ENCODE data around the gene CMTM8. TPM values are rescaled to one million over a fixed set of nuclear protein-coding genes. Genes with fewer than 3 reads are reported as not detected.

CMTM8 gene
- total RNA-seq, 1 donor from 2014 or later, result 5.1 TPM

DNA sequence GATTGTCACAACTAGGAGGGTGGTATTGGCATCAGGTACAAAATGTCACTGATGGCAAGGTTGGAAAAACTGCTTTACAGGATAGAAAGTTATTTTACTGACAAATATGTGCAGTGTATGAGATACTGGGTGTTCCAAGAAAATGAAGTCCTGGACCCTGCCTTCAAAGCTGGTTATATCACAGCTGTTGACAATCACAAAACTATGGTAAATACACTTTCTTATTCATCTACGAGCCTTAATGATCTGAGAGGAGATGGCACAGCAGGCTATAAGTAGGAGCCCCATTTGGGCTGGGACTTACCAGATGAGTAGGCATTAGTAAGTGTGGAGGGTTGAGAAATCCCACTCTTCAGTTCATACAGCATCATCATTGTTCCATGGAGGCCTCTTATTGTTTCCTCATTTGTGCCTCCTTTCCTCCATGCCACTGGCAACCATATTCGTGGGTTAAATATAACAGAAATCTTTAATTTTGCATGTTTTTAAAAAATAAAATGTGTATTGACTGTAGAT lies 66.9 kb downstream of the CMTM8 start:
- no peaks in the 10 kb centered on the region for H3K27me3 Mint-ChIP-seq (ENCODE audit: unreplicated experiment)
- no peaks in the 10 kb centered on the region for H3K36me3 Mint-ChIP-seq (ENCODE audit: unreplicated experiment)
- H3K9me3 Mint-ChIP-seq (ENCODE audit: unreplicated experiment), result no peaks in the 10 kb centered on the region
- no peak overlapping the region for H3K4me3 Mint-ChIP-seq (ENCODE audit: unreplicated experiment)
- no peak for DNase-seq (ENCODE audit: extremely low spot score, unreplicated experiment)
- TF ChIP-seq, protein P1, sequence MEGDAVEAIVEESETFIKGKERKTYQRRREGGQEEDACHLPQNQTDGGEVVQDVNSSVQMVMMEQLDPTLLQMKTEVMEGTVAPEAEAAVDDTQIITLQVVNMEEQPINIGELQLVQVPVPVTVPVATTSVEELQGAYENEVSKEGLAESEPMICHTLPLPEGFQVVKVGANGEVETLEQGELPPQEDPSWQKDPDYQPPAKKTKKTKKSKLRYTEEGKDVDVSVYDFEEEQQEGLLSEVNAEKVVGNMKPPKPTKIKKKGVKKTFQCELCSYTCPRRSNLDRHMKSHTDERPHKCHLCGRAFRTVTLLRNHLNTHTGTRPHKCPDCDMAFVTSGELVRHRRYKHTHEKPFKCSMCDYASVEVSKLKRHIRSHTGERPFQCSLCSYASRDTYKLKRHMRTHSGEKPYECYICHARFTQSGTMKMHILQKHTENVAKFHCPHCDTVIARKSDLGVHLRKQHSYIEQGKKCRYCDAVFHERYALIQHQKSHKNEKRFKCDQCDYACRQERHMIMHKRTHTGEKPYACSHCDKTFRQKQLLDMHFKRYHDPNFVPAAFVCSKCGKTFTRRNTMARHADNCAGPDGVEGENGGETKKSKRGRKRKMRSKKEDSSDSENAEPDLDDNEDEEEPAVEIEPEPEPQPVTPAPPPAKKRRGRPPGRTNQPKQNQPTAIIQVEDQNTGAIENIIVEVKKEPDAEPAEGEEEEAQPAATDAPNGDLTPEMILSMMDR (IDR thresholded peaks at IDR 0.05), result no peak
- no peak overlapping the region for H3K27ac Mint-ChIP-seq (ENCODE audit: unreplicated experiment)
- H3K4me1 Mint-ChIP-seq (ENCODE audit: unreplicated experiment), result peaks cover 11% of the 10 kb centered on the region

DNA sequence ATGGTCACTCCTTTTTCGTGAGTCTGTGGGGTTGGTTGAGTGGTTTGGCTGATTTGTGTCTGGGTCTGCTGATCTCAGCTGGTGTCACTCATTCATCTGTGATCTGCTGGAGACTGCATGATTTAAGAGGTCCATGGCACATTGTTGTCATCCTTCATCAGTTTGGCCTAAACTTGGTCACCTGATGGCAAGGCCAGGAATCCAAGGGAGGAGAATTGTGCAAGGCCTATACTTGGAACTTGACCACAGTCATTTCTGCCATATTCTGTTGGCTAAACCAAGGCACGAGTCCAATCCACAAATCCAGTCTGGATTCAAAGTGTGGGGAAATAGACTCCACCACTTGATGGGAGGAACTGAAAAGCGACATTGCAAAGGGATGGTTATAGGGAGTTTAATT lies 67.6 kb downstream of the CMTM8 start:
- Mint-ChIP-seq H3K9me3 (ENCODE audit: unreplicated experiment) (no peaks in the 10 kb centered on the region), H3K4me3 (ENCODE audit: unreplicated experiment) (no peak overlapping the region), H3K27me3 (ENCODE audit: unreplicated experiment) (no peaks in the 10 kb centered on the region), H3K27ac (ENCODE audit: unreplicated experiment) (no peak overlapping the region), H3K4me1 (ENCODE audit: unreplicated experiment) (peaks cover 11% of the 10 kb centered on the region), H3K36me3 (ENCODE audit: unreplicated experiment) (no peaks in the 10 kb centered on the region)
- DNase-seq (ENCODE audit: extremely low spot score, unreplicated experiment), result no peak
- TF ChIP-seq, protein P1 (IDR thresholded peaks at IDR 0.05), result no peak

DNA sequence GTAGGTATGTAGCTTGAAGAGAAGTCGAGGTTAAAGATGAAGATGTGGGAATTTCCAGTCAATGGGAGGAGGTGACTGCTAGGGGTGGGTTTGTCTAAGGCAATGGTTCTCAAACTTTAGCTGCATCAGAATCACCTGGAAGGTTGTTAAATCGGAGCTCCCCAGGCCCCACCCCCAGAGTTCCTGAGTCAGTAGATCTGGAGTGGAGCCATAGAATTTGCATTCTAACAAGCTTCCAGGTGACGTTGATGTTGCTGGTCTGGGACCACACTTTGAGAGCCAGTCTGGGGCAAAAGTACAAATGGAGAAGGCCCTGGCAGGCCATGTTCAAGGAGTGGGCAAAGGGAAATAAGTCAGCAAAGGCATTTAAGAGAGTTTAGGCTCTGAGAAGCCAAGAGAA lies 69.1 kb downstream of the CMTM8 start:
- no peak for DNase-seq (ENCODE audit: extremely low spot score, unreplicated experiment)
- TF ChIP-seq, protein P1 (IDR thresholded peaks at IDR 0.05), result no peak
- Mint-ChIP-seq H3K4me1 (ENCODE audit: unreplicated experiment) (peaks cover 11% of the 10 kb centered on the region), H3K36me3 (ENCODE audit: unreplicated experiment) (no peaks in the 10 kb centered on the region), H3K4me3 (ENCODE audit: unreplicated experiment) (no peak overlapping the region), H3K27me3 (ENCODE audit: unreplicated experiment) (no peaks in the 10 kb centered on the region), H3K9me3 (ENCODE audit: unreplicated experiment) (no peaks in the 10 kb centered on the region), H3K27ac (ENCODE audit: unreplicated experiment) (no peak overlapping the region)

DNA sequence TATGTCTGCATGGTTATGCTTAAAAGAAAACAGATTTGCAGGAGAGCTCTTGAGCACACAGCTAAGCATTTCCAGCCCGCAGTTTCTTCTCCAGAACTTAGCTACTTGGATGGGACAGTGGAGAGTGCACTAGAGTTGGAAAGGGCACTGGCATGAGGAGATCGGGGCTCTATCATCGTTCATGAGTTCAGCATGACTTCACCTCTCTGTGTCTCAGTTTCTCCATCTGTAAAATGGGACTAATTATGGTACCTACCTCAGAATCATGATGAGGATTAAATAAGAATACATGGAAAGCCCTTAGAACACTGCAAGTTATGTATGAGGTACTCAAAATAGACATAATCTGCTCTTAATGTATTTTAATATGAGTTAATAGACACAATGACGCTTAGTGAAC lies 69.9 kb downstream of the CMTM8 start:
- no peak overlapping the region for H3K4me3 Mint-ChIP-seq (ENCODE audit: unreplicated experiment)
- H3K9me3 Mint-ChIP-seq (ENCODE audit: unreplicated experiment), result no peaks in the 10 kb centered on the region
- TF ChIP-seq, protein P1 (IDR thresholded peaks at IDR 0.05), result no peak
- H3K27me3 Mint-ChIP-seq (ENCODE audit: unreplicated experiment), result no peaks in the 10 kb centered on the region
- peaks cover 11% of the 10 kb centered on the region for H3K4me1 Mint-ChIP-seq (ENCODE audit: unreplicated experiment)
- DNase-seq (ENCODE audit: extremely low spot score, unreplicated experiment), result no peak
- H3K27ac Mint-ChIP-seq (ENCODE audit: unreplicated experiment), result no peak overlapping the region
- H3K36me3 Mint-ChIP-seq (ENCODE audit: unreplicated experiment), result no peaks in the 10 kb centered on the region

DNA sequence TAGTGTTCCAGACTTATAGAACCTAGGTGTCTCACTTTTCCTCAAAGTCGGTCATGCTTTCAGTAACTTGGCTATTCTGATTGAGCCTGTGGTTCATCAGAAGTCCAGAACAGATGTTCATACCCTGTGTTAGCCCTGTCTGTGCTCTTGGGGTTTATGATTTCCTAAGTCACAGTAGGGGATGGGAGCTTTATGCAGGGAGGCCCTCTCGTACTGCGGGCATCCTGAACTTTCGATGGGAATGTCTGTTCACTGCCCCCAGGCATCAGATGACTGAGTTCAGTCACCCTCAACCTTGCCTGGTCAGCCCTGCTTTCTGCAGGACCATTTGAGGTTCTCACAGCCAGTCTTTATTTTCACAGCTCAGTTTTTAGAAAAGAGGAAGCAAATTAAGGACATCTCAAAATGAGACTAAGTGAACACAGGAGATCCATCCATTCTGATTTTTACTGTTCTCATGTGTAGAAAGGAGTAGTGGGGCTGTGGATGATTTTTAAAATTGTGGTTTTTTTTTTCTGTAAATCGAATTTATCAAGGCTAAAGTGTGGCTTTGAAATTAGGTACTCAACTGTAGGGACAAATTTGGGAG lies 71.3 kb downstream of the CMTM8 start:
- no peak for DNase-seq (ENCODE audit: extremely low spot score, unreplicated experiment)
- H3K27ac Mint-ChIP-seq (ENCODE audit: unreplicated experiment), result no peak overlapping the region
- TF ChIP-seq, protein P1 (IDR thresholded peaks at IDR 0.05), result no peak
- peaks cover 16% of the 10 kb centered on the region for H3K4me1 Mint-ChIP-seq (ENCODE audit: unreplicated experiment)
- H3K4me3 Mint-ChIP-seq (ENCODE audit: unreplicated experiment), result no peak overlapping the region
- H3K27me3 Mint-ChIP-seq (ENCODE audit: unreplicated experiment), result no peaks in the 10 kb centered on the region
- H3K9me3 Mint-ChIP-seq (ENCODE audit: unreplicated experiment), result no peaks in the 10 kb centered on the region
- H3K36me3 Mint-ChIP-seq (ENCODE audit: unreplicated experiment), result no peaks in the 10 kb centered on the region
